A673 (cell line): ENCODE measurements around the gene CCL13. TPM values are rescaled to one million over a fixed set of nuclear protein-coding genes. Genes with fewer than 3 reads are reported as not detected.

Experiments
- BruUV-seq: library from RNA; stranded (reverse); fragments of 400-500 nt; replicated peaks from 2 replicates; lab custom pipeline; 2021; lab: Mats Ljungman, UMichigan
- CTCF ChIA-PET: fragments of 300-600 bp; sonication (Branson Sonifier 250); formaldehyde crosslinking; loops from one replicate; lab custom pipeline; 2022; ENCODE audit warnings: antibody characterized with exemption; lab: Charles Lee
- POLR2A ChIA-PET: fragments of 300-600 bp; sonication (Branson Sonifier 250); formaldehyde crosslinking; loops from one replicate; lab custom pipeline; 2022; ENCODE audit warnings: antibody characterized with exemption; ENCODE audit not compliant: low non-redundant PET; lab: Charles Lee
- DNase-seq: peaks from one replicate; pipeline ENCODE4 v3.0.0-alpha.2; 2015; ENCODE audit warnings: low spot score
- H3K27ac ChIP-seq: fragments of 200-600 bp; sonication (generic); 2 replicates; pipeline ENCODE4 v1.5.1; 2016; ENCODE audit warnings: mixed run types, low read depth, mild to moderate bottlenecking, mixed read lengths, antibody characterized with exemption, low read length; ENCODE audit not compliant: poor library complexity, severe bottlenecking
- H3K27me3 ChIP-seq: fragments of 200-600 bp; sonication (generic); replicated peaks from 2 replicates; pipeline ENCODE4 v1.6.1; 2017; ENCODE audit warnings: mixed run types, low read depth, mild to moderate bottlenecking, mixed read lengths, antibody characterized with exemption, low read length; ENCODE audit not compliant: insufficient read depth, poor library complexity
- H3K36me3 ChIP-seq: fragments of 200-600 bp; sonication (generic); 2 replicates; pipeline ENCODE4 v1.6.1; 2016; ENCODE audit warnings: mixed run types, mild to moderate bottlenecking, mixed read lengths, antibody characterized with exemption, low read length; ENCODE audit not compliant: insufficient read depth, poor library complexity, severe bottlenecking
- H3K4me1 ChIP-seq: fragments of 200-600 bp; sonication (generic); 2 replicates; pipeline ENCODE4 v1.6.1; 2017; ENCODE audit warnings: mixed run types, mild to moderate bottlenecking, mixed read lengths, antibody characterized with exemption, low read length; ENCODE audit not compliant: insufficient read depth, poor library complexity, severe bottlenecking
- H3K4me3 ChIP-seq: fragments of 200-600 bp; sonication (generic); 2 replicates; pipeline ENCODE4 v1.5.1; 2016; ENCODE audit warnings: low read depth, mixed run types, mild to moderate bottlenecking, mixed read lengths, low read length; ENCODE audit not compliant: poor library complexity, severe bottlenecking
- H3K9me3 ChIP-seq: fragments of 200-600 bp; sonication (generic); 2 replicates; pipeline ENCODE4 v1.6.1; 2016; ENCODE audit warnings: mixed run types, low read depth, mild to moderate bottlenecking, mixed read lengths, antibody characterized with exemption, low read length; ENCODE audit not compliant: poor library complexity, severe bottlenecking
- EZH2 ChIP-seq: fragments of 200-600 bp; sonication (generic); IDR thresholded peaks from 2 replicates; pipeline ENCODE4 v1.6.1; 2017; ENCODE audit warnings: borderline replicate concordance, low read depth, mild to moderate bottlenecking, mixed read lengths, antibody characterized with exemption, low read length; ENCODE audit not compliant: poor library complexity, severe bottlenecking
- intact Hi-C: fragments of 100-400 bp; cut with micrococcal nuclease; formaldehyde crosslinking; loops from one replicate; pipeline ENCODE4 v1.10.0; 2022; ENCODE audit not compliant: unreplicated experiment
- total RNA-seq: library from RNA; stranded (reverse); gene quantifications from 2 replicates; pipeline ENCODE4 v1.2.3, GENCODE V29; 2021
- TF ChIP-seq, protein P1 (sequence below): fragments of 300-800, 200-600 bp; sonication (generic); conservative IDR thresholded peaks from 2 replicates; pipeline ENCODE4 v1.5.1; 2017; ENCODE audit warnings: low read depth, mild to moderate bottlenecking, antibody characterized with exemption, low read length, moderate library complexity, mixed read lengths

CCL13 gene
- total RNA-seq, 1 experiment from 2014 or later = not detected

GRCh38 chr17:34352191-34352590 is 4.1 kb upstream of the CCL13 start:
- ChIA-PET CTCF (no interaction called here), POLR2A (no interaction called here)
- no peaks in the 10 kb centered on the region for H3K9me3 ChIP-seq
- H3K4me1 ChIP-seq = no peaks in the 10 kb centered on the region
- BruUV-seq = no TSS peak
- no peak overlapping the region for H3K4me3 ChIP-seq
- no peaks in the 10 kb centered on the region for H3K27me3 ChIP-seq
- intact Hi-C loops = no loop called here
- no peaks in the 10 kb centered on the region for H3K36me3 ChIP-seq
- TF ChIP-seq, protein P1, sequence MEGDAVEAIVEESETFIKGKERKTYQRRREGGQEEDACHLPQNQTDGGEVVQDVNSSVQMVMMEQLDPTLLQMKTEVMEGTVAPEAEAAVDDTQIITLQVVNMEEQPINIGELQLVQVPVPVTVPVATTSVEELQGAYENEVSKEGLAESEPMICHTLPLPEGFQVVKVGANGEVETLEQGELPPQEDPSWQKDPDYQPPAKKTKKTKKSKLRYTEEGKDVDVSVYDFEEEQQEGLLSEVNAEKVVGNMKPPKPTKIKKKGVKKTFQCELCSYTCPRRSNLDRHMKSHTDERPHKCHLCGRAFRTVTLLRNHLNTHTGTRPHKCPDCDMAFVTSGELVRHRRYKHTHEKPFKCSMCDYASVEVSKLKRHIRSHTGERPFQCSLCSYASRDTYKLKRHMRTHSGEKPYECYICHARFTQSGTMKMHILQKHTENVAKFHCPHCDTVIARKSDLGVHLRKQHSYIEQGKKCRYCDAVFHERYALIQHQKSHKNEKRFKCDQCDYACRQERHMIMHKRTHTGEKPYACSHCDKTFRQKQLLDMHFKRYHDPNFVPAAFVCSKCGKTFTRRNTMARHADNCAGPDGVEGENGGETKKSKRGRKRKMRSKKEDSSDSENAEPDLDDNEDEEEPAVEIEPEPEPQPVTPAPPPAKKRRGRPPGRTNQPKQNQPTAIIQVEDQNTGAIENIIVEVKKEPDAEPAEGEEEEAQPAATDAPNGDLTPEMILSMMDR = no peak
- TF ChIP-seq EZH2 = no peak
- H3K27ac ChIP-seq = no peak overlapping the region
- DNase-seq = no peak

DNA sequence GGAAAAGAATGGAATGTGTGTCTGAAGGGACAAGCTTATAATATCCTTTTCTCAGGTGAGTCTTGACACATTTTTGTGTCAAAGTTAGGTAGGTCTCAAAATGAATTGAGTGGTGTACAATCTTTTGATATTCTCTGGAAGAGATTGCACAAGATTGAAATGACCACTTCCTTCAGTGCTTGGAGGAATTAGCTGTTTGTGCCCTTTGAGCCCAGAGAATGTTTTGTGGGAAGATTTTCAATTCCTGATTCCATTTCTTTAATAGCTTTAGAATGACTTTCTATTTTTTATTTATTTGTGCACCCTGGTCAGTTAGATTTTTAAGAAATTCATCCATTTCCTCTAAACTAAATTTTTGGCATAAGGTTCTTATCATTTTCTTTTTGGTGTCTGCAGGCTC is 1.6 kb upstream of the CCL13 start:
- no peaks in the 10 kb centered on the region for H3K4me1 ChIP-seq
- intact Hi-C loops = no loop called here
- no peak for DNase-seq
- H3K36me3 ChIP-seq = no peaks in the 10 kb centered on the region
- POLR2A ChIA-PET = no interaction called here
- H3K9me3 ChIP-seq = no peaks in the 10 kb centered on the region
- H3K27me3 ChIP-seq = no peaks in the 10 kb centered on the region
- BruUV-seq = no TSS peak
- H3K27ac ChIP-seq = no peak overlapping the region
- CTCF ChIA-PET = no interaction called here
- TF ChIP-seq, protein P1 = no peak
- no peak for TF ChIP-seq EZH2
- H3K4me3 ChIP-seq = no peak overlapping the region

GRCh38 chr17:34357398-34357797 is 1.1 kb downstream of the CCL13 start:
- POLR2A ChIA-PET = no interaction called here
- H3K9me3 ChIP-seq = no peaks in the 10 kb centered on the region
- H3K36me3 ChIP-seq = no peaks in the 10 kb centered on the region
- BruUV-seq = no TSS peak
- DNase-seq = no peak
- TF ChIP-seq EZH2 = no peak
- TF ChIP-seq, protein P1 = no peak
- no peaks in the 10 kb centered on the region for H3K4me1 ChIP-seq
- H3K4me3 ChIP-seq = no peak overlapping the region
- H3K27me3 ChIP-seq = no peaks in the 10 kb centered on the region
- no peak overlapping the region for H3K27ac ChIP-seq
- CTCF ChIA-PET = no interaction called here
- intact Hi-C loops = no loop called here
